Smooth muscle cell (in vitro differentiated cells): ENCODE results near the gene BAG1. TPM values are rescaled to one million over a fixed set of nuclear protein-coding genes. Genes with fewer than 3 reads are reported as not detected.

ENCODE experiments used
- DNase-seq: peaks from one replicate; lab custom pipeline; 2025; ENCODE audit not compliant: unreplicated experiment; lab: John Stamatoyannopoulos, UW
- H2AFZ ChIP-seq: fragments of 200-600 bp; sonication (generic); 2 replicates; pipeline ENCODE4 v1.6.0; 2016; ENCODE audit warnings: antibody characterized with exemption, low read depth, mild to moderate bottlenecking
- H3F3A ChIP-seq: fragments of 200-600 bp; sonication (generic); 2 replicates; pipeline ENCODE4 v1.6.0; 2017; ENCODE audit warnings: antibody characterized with exemption, low read depth
- H3K27ac ChIP-seq: fragments of 200-600 bp; sonication (generic); 2 replicates; pipeline ENCODE4 v1.5.1; 2016; ENCODE audit warnings: low read depth, mild to moderate bottlenecking
- H3K27me3 ChIP-seq: fragments of 200-600 bp; sonication (generic); 2 replicates; pipeline ENCODE4 v1.6.1; 2016; ENCODE audit warnings: low read depth, mild to moderate bottlenecking
- H3K36me3 ChIP-seq: fragments of 200-600 bp; sonication (generic); 2 replicates; pipeline ENCODE4 v1.5.1; 2016; ENCODE audit warnings: low read depth
- H3K4me1 ChIP-seq: fragments of 200-600 bp; sonication (generic); 2 replicates; pipeline ENCODE4 v1.5.1; 2016; ENCODE audit warnings: low read depth
- H3K4me2 ChIP-seq: fragments of 200-600 bp; sonication (generic); 2 replicates; pipeline ENCODE4 v1.6.0; 2016; ENCODE audit warnings: mild to moderate bottlenecking
- H3K4me3 ChIP-seq: fragments of 200-600 bp; sonication (generic); 2 replicates; pipeline ENCODE4 v1.5.1; 2016; ENCODE audit warnings: mild to moderate bottlenecking
- H3K79me2 ChIP-seq: fragments of 200-600 bp; sonication (generic); 2 replicates; pipeline ENCODE4 v1.6.0; 2016; ENCODE audit warnings: low read depth, mild to moderate bottlenecking
- H3K9ac ChIP-seq: fragments of 200-600 bp; sonication (generic); 2 replicates; pipeline ENCODE4 v1.6.0; 2016; ENCODE audit warnings: low read depth
- H3K9me3 ChIP-seq: fragments of 200-600 bp; sonication (generic); replicated peaks from 2 replicates; pipeline ENCODE4 v1.5.1; 2016; ENCODE audit warnings: low read depth
- H4K20me1 ChIP-seq: fragments of 200-600 bp; sonication (generic); 2 replicates; pipeline ENCODE4 v1.6.0; 2016; ENCODE audit warnings: low read depth
- CTCF ChIP-seq: fragments of 200-600 bp; sonication (generic); IDR thresholded peaks from 2 replicates; pipeline ENCODE4 v1.5.1; 2017; ENCODE audit warnings: borderline replicate concordance, mild to moderate bottlenecking, antibody characterized with exemption; ENCODE audit not compliant: insufficient read depth, poor library complexity, severe bottlenecking
- WGBS: methylation state at CpG from one replicate; pipeline ENCODE4 v1.1.7; 2016; ENCODE audit warnings: low lambda C conversion rate; 5-methylcytosine and 5-hydroxymethylcytosine counted together
- polyA plus RNA-seq: library from polyadenylated mRNA; unstranded; fragments of >200 nt; fragmentation: Nextera tagmentation; extraction: Ambion mirVana; gene quantifications from 2 replicates; pipeline ENCODE4 v1.2.1, GENCODE V29; 2016
- total RNA-seq: library from RNA; depleted of rRNA; stranded (reverse); fragments of >200 nt; gene quantifications from 2 replicates; pipeline ENCODE4 v1.2.3, GENCODE V29; 2014

BAG1 gene
- total and polyA plus RNA-seq, 2 experiments from 2014 or later = 39.9 to 43.3 TPM

GRCh38 chr9:33255014-33255413, 9.5 kb downstream of the BAG1 start:
- H3K27me3 ChIP-seq = no peaks in the 10 kb centered on the region
- H3K9me3 ChIP-seq = no peaks in the 10 kb centered on the region
- H3K27ac ChIP-seq = no peak overlapping the region
- DNase-seq = no peak
- H3K79me2 ChIP-seq = no peaks in the 10 kb centered on the region
- H3K9ac ChIP-seq = no peak overlapping the region
- no peak overlapping the region for H3K4me2 ChIP-seq
- H2AFZ ChIP-seq = no peak overlapping the region
- no peak for TF ChIP-seq CTCF
- H3K4me1 ChIP-seq = no peaks in the 10 kb centered on the region
- peaks cover 34% of the 10 kb centered on the region for H3K36me3 ChIP-seq
- H3K4me3 ChIP-seq = no peak overlapping the region
- WGBS = 97% methylated on average over 8 of the region's 8 CpGs
- H4K20me1 ChIP-seq = no peaks in the 10 kb centered on the region
- no peaks in the 10 kb centered on the region for H3F3A ChIP-seq

- H3F3A ChIP-seq = no peaks in the 10 kb centered on the region
- no peak overlapping the region for H3K4me2 ChIP-seq
- H3K27me3 ChIP-seq = no peaks in the 10 kb centered on the region
- no peak overlapping the region for H3K9ac ChIP-seq
- peaks cover 26% of the 10 kb centered on the region for H3K36me3 ChIP-seq
- H3K4me1 ChIP-seq = no peaks in the 10 kb centered on the region
- no peaks in the 10 kb centered on the region for H3K79me2 ChIP-seq
- no peak overlapping the region for H2AFZ ChIP-seq
- no peaks in the 10 kb centered on the region for H3K9me3 ChIP-seq
- H4K20me1 ChIP-seq = no peaks in the 10 kb centered on the region
- no peak for DNase-seq
- WGBS = over 99% methylated on average over 4 of the region's 4 CpGs
- no peak overlapping the region for H3K27ac ChIP-seq
- H3K4me3 ChIP-seq = no peak overlapping the region
- TF ChIP-seq CTCF = no peak
Observed at GRCh38 chr9:33254211-33254610, 10.3 kb downstream of the BAG1 start.

- Histone ChIP-seq H3K27ac (peak overlapping the region; percentile 28), H3K4me1 (no peaks in the 10 kb centered on the region), H2AFZ (no peak overlapping the region), H3K36me3 (peaks cover 8% of the 10 kb centered on the region), H3F3A (no peaks in the 10 kb centered on the region), H3K27me3 (no peaks in the 10 kb centered on the region), H3K4me2 (no peak overlapping the region), H3K9me3 (no peaks in the 10 kb centered on the region), H3K79me2 (no peaks in the 10 kb centered on the region), H4K20me1 (no peaks in the 10 kb centered on the region), H3K4me3 (no peak overlapping the region), H3K9ac (no peak overlapping the region)
- no peak for DNase-seq
- WGBS = 80% methylated on average over 1 of the region's 1 CpG
- no peak for TF ChIP-seq CTCF
Observed at GRCh38 chr9:33250458-33250995, 14.0 kb downstream of the BAG1 start.

GRCh38 chr9:33249983-33250382, 14.5 kb downstream of the BAG1 start:
- H3K79me2 ChIP-seq = no peaks in the 10 kb centered on the region
- H3K4me1 ChIP-seq = no peaks in the 10 kb centered on the region
- 100% methylated on average over 2 of the region's 2 CpGs for WGBS
- peaks cover 3% of the 10 kb centered on the region for H3K36me3 ChIP-seq
- no peaks in the 10 kb centered on the region for H3K9me3 ChIP-seq
- H3F3A ChIP-seq = no peaks in the 10 kb centered on the region
- H4K20me1 ChIP-seq = no peaks in the 10 kb centered on the region
- H3K9ac ChIP-seq = no peak overlapping the region
- H2AFZ ChIP-seq = no peak overlapping the region
- DNase-seq = no peak
- no peaks in the 10 kb centered on the region for H3K27me3 ChIP-seq
- H3K4me3 ChIP-seq = no peak overlapping the region
- H3K27ac ChIP-seq = no peak overlapping the region
- TF ChIP-seq CTCF = no peak
- no peak overlapping the region for H3K4me2 ChIP-seq
